HG03108 (cell line): ENCODE data around the gene SLC25A34.
"Not testable (repeated sequence)": the region's sequence is repeated elsewhere in the genome, so short reads cannot be mapped to it uniquely, and the experiment has no call there.

Experiments used
- ATAC-seq: cut with Tn5 transposase; IDR thresholded peaks from one replicate; pipeline ENCODE4 v1.9.1; 2021; ENCODE audit warnings: moderate library complexity; ENCODE audit not compliant: unreplicated experiment

The SLC25A34 gene

DNA sequence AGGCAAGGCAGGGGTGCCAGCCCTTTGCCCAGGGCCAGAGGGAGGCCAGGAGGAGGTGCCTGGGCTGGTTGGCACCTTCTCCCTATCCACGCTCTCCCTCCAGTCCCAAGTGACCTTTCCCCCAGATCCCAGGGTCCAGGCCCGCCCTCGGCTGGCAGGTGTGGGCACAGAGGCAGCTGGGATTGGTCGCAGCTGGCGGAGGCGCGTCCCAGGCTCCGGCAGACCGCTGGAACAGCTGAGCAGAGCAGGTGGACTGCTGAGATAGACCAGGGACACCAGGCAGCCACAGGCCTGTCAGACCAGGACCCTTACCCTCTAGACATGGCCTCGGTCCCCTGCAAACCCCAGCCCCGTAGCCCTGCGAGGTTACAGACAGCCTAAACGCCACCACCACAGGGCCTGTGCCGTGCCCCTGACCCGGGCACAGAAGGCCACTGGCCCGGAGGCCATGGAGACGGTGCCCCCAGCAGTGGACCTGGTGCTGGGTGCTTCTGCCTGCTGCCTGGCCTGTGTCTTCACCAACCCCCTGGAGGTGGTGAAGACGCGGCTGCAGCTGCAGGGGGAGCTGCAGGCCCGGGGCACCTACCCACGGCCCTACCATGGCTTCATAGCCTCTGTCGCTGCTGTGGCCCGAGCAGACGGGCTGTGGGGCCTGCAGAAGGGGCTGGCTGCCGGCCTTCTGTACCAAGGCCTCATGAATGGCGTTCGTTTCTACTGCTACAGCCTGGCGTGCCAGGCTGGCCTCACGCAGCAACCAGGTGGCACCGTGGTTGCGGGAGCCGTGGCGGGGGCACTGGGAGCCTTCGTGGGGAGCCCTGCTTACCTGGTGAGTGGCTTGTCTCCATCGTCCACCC, at the start of gene SLC25A34:
Gene SLC25A34 (plus strand): TSS at position 221 of the 854 bp plus-strand sequence. CDS start 228 bp downstream, at position 449.
- no peak for ATAC-seq

DNA sequence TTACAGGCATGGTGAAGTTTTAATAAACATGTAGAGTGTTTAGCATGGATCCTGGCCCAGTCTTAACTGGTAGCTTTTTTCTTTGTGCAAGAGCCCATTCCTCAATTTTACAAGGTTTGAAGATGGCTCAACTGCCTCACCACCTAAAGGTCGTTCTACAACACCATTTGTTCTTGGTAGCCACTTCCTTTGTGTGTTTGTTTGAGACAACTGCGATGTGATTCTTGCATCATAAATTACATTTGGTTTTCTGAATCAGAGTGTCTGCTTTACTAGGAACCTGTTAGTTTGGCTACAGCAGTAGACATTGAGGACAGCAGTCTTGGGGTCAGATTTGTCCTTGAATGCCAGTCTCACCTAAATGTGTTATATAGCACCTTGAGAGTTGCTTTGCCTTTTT, 48.6 kb upstream of the SLC25A34 start:
- no peak for ATAC-seq

DNA sequence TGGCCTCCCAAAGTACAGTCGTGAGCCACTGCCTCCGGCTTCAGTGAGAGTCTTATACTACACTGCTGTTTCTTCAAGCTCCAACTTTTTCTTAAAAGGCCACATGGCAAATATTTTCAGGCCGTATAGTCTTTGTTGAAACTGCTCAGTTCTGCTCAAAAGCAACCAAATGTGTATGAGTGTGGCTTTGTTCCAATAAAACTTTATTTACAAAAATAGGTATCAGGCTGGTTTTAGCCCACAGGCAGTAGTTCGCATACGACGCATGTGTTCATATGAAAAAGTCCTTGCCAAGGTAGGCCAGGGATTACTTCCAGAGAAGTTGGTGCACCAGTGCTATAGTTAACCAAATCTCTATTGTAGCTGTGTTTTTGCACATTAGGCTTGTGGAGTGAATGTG, 45.7 kb upstream of the SLC25A34 start:
- no peak for ATAC-seq

DNA sequence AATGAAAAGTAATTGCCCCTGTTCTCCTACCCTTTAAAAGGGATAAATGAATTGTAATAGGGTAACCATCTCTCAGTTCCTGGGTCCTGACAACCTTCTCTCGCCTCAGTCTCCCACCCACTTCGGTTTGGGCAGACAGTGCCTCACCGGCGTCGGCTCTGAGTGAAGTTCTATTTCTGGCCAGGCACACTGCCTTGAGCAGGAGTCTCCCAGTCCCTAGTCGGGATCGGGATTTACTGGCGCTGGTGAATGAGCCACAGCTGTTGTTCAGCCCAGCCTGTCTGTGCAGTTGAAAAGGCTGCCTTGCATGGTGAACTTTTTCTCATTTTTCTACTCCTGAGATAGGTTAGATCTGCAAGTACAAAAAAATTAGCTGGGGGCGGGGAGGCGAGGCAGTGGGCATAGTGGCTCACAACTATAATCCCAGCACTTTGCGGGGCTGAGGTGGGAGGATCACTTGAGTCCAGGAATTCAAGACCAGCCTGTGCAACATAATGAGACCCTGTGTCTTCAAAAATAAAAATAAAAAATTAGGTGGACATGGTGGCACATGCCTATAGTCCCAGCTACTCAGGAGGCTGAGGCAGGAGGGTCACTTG, 44.5 kb upstream of the SLC25A34 start:
- ATAC-seq, result no peak

DNA sequence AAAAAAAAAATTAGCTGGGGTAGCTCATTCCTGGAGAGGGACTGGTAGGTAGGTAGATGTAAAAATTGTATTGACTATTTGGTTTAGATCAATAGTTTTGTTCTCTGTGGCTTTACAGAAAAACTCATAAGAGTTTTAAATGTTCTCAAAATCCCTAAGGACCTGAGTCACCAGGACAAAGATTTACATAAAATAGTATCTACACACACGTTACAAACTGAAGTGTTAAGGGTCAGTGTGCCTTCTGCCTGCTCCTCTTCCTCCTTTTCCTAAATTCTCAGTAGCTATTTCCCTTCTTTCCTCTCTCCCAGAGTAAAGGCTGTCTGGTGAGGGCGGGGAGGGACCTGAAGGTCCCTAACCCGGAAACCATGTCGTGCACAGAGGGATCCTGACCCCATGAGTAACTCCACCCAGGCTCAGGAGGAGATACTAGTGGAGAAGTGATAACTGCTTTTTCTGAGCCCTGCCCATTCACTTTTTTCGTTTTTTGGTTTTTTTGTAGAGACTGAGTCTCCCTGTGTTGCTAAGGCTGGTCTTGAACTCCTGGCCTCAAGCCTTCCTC, 43.9 kb upstream of the SLC25A34 start:
- no peak for ATAC-seq

DNA sequence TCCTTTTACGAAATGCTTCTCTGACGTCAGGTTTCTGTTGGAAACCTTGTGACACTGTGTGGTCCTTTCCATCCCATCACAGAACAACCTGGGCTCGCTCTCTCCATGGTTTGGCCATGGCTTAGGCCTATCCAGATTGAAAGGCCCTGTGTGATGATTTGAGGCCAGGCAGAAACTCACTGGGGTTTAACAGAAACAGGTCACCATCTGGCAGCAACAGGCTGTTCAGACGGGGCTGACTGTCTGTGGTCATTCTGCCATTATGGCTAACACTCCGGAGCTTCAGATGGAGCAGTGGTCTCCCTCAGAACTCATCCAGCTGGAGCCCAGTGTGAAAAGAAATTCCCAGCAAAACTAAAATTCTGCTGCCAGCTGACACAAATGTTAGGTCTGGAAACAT, 42.7 kb upstream of the SLC25A34 start:
- ATAC-seq, result no peak

DNA sequence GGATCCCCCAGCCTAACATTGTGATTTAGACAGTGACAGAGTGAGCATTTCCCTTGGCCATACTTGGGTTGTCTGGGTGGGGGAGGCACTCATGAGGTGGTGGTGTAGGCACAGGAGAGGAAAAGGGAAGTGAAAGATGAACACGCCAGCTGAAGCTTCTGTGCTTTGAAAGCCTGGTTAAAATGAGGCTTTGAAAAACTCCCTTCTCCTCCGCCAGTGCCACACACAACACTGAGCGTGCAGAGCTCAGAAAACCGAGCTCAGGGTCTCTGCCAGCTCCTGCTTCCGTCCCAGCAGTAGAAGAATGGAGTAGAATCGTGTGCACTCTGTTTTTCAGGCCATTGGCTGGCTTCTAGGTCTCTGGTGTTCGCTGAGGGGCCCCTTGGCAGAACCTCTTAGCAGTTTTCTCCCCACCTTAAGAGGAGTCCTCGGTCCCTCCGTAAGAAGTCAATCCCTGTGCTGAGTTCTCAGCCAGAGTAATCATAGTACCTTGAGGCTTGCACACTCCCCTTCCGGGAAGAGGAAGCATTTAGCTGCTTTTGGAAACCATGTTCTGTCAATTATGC, 39.0 kb upstream of the SLC25A34 start:
- peak; percentile 97 for ATAC-seq

DNA sequence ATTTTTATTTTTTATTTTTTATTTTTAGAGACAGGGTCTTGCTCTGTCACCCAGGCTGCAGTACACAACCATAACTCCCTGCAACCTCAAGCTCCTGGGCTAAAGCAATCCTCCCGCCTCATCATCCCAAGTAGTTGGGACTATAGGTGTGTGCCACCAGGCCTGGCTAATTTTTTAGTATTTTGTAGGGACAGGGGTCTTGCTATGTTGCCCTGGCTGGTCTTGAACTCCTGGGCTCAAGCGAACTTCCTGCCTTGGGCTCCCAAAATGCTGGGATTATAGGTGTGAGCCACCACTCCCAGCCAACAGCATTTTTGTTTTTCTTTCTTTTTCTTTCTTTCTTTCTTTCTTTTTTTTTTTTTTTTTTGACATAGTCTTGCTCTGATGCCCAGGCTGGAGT, 37.9 kb upstream of the SLC25A34 start:
- ATAC-seq, result no peak

DNA sequence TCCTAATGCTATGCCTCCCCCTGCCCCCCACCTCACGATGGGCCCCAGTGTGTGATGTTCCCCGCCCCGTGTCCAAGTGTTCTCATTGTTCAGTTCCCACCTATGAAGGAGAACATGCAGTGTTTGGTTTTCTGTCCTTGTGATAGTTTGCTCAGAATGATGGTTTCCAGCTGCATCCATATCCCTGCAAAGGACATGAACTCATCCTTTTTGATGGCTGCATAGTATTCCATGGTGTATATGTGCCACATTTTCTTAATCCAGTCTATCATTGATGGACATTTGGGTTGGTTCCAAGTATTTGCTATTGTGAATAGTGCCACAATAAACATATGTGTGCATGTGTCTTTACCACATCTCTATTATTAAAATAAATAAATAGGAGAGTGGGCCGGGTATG, 36.7 kb upstream of the SLC25A34 start:
- ATAC-seq, result not testable (repeated sequence)

DNA sequence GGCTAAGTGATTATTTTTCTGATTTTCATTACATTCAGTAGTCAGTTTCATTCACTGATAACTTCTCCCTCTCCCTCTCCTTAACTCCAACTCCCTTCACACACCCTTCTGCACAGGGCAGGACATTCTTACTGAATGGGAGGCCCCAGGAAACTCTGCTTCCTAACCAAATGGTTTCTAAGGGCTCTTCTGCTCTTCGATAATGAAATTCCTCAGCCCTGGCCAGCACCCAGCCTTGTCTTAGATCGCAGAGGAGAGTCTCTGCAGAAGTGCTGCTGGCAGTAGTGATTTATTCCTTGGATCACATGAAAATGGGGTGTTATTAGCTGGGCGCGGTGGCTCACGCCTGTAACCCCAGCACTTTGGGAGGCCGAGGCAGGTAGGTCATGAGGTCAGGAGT, 35.5 kb upstream of the SLC25A34 start:
- ATAC-seq, result no peak

DNA sequence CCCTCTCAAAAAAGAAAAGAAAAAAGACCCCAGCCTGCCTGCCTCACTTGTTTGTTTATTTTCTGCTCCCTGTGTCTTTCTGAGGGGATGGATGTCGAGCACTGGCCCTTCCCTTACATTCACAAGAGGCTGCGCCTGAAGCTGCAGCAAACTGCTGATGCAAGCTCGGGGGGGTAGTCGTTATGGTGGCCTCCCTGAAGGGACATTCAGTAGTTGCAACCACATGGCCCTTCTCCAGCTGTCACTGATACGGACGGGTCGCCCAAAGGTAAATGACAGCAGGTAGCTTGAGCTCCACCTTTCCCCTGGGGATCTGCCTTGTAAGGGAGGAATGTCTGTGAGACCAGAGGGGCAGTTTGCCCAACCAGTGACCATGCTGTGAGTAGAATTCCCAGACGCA, 34.3 kb upstream of the SLC25A34 start:
- ATAC-seq, result no peak

DNA sequence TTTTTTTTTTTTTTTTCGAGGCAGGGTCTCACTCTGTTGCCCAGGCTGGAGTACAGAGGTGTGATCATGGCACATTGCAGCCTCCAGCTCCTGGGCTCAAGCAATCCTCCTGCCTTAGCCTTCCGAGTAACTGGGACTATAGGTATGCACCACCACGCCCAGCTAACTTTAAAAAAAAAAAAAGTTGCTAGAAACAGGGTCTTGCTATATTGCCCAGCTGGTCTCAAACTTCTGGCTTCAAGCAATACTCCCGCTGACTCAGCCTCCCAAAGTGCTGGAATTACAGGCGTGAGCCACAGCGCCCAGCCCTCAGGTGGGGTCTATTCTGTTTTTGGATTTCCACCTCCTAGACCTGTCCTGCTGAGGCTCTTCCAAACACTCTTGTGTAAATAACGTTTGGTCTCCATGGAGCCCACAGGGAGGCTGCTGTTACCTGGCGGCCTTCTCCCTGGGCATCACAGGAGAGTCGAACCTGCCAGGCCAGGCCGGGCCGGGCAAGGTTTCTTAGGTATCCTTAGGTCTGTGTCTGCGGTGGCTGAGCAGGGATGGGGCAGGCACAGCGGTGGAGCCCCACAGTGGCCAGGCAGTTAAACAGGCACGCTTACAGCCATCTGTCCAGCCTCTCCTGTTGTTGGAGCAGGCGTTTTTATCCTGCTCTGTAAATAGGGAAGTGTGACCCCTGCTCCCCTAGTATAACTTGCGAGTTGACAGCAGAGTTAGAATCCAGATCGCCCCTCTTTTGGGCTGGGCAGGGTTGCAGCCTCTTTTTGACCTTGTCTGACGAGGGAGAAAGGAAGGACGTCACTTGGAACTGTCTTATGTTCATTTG, 33.1 kb upstream of the SLC25A34 start:
- ATAC-seq, result no peak

DNA sequence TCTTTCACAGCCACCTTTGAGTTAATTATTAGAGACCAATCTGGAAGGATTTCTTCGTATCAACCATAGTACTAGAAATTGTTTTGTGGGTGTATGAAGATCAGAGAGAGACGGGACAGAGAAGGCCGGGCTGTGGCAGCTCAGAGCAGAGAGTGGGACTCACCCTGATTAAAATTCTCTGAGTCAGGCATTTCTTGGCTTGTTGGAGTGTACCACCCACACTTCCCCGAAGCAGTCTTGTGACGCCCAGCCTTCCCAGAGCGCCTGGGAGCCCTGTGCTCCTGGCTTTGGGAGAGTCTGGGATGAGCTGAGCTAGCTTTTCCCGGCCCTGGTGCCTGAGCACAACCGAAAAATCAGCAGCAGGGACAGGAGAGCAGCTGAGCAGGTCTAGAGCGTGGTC, 32.5 kb upstream of the SLC25A34 start:
- no peak for ATAC-seq

DNA sequence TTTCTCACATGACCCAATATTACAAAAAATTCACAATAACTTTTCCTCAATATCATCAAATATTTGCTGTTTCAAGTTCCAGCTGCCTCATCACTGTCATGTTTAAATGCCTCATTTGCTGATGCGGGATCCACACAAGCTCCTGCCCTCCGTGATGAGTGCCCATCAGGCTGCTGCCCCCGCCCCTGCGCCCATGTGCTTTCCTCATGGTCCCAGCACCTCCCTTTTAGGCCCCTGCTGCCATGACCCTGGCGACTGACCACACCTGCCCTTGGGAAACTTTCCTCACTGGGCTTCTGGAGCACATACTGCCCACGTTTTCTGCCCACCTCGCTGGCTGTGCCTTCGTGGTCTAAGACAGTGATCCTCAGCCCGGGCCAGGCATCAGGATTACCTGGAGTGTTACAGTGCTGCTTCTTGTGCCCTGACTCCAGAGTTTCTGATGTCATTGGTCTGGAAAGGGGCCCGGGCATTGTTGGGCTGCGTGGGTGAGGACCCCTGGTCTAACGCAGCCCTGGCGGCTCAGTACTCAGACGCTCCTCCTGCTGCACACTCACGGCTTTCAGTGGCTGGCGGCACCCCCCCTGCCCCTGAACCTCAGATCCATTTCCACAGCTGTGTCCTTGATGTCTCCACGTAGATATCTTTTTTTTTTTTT, 31.4 kb upstream of the SLC25A34 start:
- ATAC-seq, result no peak

DNA sequence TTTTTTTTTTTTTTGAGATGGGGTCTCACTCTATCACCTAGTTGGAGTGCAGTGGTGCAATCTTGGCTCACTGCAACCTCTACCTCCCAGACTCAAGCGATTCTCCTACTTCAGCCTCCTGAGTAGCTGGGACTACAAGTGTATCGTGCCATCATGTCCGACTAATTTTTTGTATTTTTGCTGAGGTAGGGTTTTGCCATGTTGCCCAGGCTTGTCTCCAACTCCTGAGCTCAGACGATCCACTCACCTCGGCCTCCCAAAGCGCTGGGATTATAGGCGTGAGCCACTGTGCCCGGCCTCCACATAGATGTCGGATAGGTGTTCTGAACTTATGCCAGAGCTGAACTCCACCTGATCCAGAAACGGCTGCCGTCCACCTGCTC, 30.9 kb upstream of the SLC25A34 start:
- no peak for ATAC-seq

DNA sequence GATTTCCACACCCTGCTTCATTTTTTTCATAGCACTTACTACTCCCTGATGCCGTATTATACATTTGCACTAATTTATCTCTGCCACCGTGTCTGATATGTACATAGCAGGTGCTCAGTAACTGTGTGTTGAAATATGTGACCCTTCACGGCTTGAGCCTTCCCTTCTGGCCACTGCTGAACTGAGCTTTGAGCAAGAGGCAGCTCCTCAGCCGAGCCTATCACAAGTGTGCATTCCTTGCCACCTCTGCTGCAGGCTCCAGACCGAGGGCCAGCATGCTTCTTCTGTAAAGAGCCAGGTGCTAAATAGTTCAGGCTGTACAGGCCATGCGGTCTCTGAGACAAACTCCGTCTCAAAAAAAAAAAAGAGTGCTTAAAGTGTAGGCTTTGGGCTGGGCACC, 29.3 kb upstream of the SLC25A34 start:
- no peak for ATAC-seq

DNA sequence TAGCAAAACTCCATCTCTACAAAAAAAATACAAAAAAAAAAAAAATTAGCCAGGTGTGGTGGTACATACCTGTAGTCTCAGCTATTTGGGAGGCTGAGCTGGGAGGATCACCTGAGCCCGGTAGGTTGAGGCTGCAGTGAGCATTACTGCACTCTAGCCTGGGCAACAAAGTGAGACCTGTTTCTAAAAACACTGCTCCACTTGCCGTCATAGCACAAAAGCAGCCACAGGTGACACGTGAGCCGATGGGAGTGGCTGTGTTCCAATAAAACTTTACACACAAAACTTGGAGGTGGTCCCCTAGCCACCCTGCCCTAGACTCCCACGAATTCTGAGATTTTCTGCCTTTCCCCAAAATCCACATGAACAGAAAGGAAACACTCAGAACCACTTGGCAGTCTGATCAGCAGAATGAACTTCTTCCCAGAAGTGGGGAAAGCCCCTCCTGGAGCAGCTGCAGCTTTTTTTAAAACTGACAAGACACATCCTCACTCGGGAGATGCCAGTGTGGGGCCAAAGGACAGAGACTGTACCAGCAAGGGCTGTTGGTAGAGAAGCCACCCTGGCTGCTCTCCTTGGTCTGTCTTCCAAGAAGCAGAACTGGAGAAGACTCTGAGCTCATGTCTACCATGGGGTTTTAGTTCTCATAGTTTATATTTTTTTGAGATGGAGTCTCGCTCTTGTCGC, 28.7 kb upstream of the SLC25A34 start:
- ATAC-seq, result no peak

DNA sequence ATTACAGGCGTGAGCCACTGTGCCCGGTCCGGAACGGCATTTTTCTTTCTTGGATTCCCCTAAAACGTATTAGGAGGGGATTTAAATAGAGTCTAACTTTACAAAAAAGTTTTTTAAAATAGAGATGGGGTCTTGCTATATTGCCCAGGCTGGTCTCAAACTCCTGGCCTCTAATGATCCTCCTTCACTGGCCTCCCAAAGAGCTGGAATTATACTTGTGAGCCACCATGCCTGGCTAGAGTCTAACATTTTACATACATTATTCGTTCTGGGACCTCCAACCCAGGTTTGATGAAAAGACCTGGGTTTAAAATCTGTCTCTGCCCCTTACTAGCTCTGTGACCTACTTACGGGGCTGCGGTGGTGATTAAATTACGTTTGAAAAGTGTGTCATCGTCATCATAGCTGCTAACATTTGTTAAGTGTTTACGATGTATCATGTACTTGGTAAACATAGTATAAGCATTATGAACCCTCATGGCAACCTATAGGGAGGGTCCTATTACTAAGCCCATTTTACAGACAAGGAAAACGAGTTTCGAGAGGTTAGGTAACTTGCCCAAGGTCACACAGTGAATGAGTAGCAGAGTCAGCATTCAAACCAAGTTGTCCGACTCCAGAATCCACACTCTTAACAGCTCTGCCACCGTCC, 27.4 kb upstream of the SLC25A34 start:
- ATAC-seq, result no peak

DNA sequence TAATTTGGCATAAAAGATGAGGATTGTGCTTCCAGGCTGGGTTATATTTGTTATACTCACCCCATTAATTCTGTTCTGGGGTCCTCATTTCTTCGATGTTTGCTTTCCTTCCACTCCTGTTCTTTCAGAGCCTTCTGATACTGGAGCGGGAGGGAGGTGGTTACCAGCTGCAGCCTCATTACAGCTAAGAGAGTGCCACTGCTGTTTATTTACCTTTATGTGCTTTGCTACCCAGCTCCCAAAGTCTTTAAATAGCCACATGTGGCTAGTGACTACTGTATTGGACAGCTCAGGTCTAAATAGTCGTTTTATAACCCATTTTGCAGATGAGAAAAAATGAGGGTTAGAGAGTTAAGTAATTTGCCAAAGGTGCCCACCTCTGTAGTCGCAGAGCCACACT, 26.8 kb upstream of the SLC25A34 start:
- no peak for ATAC-seq

DNA sequence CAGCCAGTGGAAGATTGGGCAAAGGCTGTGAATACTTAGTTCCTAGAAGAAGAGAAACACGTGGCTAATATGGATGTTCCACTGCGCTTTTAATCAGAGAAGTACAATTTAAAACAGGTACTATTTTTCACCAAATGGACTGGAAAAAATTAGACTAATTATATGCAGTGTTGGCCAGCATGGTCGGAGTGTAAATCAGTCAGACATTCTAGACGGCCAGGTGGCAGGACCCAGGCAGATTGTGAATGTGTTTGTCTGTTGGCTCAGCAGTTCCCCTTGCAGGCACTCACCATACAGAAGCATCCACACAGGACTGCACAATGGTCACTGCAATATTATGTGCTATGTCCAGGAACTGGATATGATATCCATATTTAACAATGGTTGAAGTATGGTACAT, 23.9 kb upstream of the SLC25A34 start:
- no peak for ATAC-seq
